HCT116 (cell line): Measurements from ENCODE around the gene MED6. TPM values are rescaled to one million over a fixed set of nuclear protein-coding genes. Genes with fewer than 3 reads are reported as not detected.

ENCODE experiments used
- ATAC-seq: fragments of 200-7000 bp; cut with Tn5 transposase; 2 replicates; pipeline ENCODE4 v1.9.1; 2020; ENCODE audit warnings: mild to moderate bottlenecking, moderate library complexity
- BruUV-seq: library from RNA; stranded (reverse); fragments of 400-500 nt; replicated peaks from 2 replicates; lab custom pipeline; 2021; lab: Mats Ljungman, UMichigan
- CTCF ChIA-PET: fragments of 300-600 bp; sonication (Branson Sonifier 250); formaldehyde crosslinking; loops from one replicate; lab custom pipeline; 2021; ENCODE audit warnings: antibody characterized with exemption; lab: Charles Lee
- POLR2A ChIA-PET: fragments of 300-600, 350-600 bp; sonication (Branson Sonifier 250); formaldehyde crosslinking; loops from one replicate; lab custom pipeline; 2021; ENCODE audit warnings: antibody characterized with exemption; lab: Charles Lee
- RAD21 ChIA-PET, 2 experiments: fragments of 300-600 bp; sonication (Branson Sonifier 250); formaldehyde crosslinking; loops; one replicate each; lab custom pipeline; 2023; ENCODE audit warnings: low total read pairs in 2 of 2; ENCODE audit not compliant: uncharacterized antibody in 2 of 2, unreplicated experiment in 2 of 2, low non-redundant PET in 1 of 2; lab: Charles Lee
- DNase-seq: peaks from one replicate; pipeline ENCODE4 v3.0.0-alpha.2; 2010; ENCODE audit warnings: low read depth, low spot score
- H2AFZ ChIP-seq: fragments of 200-600 bp; shearing (Covaris generic), sonication (generic); 2 replicates; pipeline ENCODE4 v1.6.1; 2017; ENCODE audit warnings: low read depth, mixed run types, mixed read lengths, antibody characterized with exemption, low read length; ENCODE audit not compliant: poor library complexity, severe bottlenecking
- H3K27ac ChIP-seq: 2 replicates; pipeline ENCODE4 v1.5.1; 2012; ENCODE audit warnings: low read depth, low read length
- H3K27me3 ChIP-seq: fragments of 200-600 bp; sonication (generic); 2 replicates; pipeline ENCODE4 v1.6.1; 2016; ENCODE audit warnings: mixed run types, low read length, mixed read lengths; ENCODE audit not compliant: insufficient read depth
- H3K36me3 ChIP-seq, 2 experiments: fragments of 200-500 bp in 1 of 2; fragments of 200-600 bp in 1 of 2; sonication (Bioruptor generic) in 1 of 2; sonication (generic) in 1 of 2; 2 replicates each; pipeline versions ENCODE4 v1.5.1 to v1.6.1; 2014 to 2016; ENCODE audit warnings: low read length in 2 of 2, inconsistent platforms in 1 of 2, mixed read lengths in 1 of 2, mixed run types in 1 of 2; ENCODE audit not compliant: insufficient read depth in 2 of 2, control insufficient read depth in 1 of 2
- H3K4me1 ChIP-seq, 2 experiments: fragments of 200-600 bp in 1 of 2; sonication (generic) in 1 of 2; 2 replicates each; pipeline versions ENCODE4 v1.5.1 to v1.6.1; 2012 to 2017; ENCODE audit warnings: low read length in 2 of 2, inconsistent platforms in 1 of 2, mild to moderate bottlenecking in 1 of 2, mixed read lengths in 1 of 2, mixed run types in 1 of 2, moderate library complexity in 1 of 2; ENCODE audit not compliant: insufficient read depth in 2 of 2, control insufficient read depth in 1 of 2
- H3K4me2 ChIP-seq: fragments of 200-600 bp; sonication (generic); 2 replicates; pipeline ENCODE4 v1.6.1; 2017; ENCODE audit warnings: mixed run types, low read length, mixed read lengths
- H3K4me3 ChIP-seq, 2 experiments: fragments of 200-600 bp in 1 of 2; sonication (generic) in 1 of 2; replicated peaks in 1 of 2; 2 replicates each; pipeline ENCODE4 v1.5.1; 2011 to 2016; ENCODE audit warnings: low read length in 2 of 2, control low read depth in 1 of 2, low read depth in 1 of 2, mild to moderate bottlenecking in 1 of 2, mixed read lengths in 1 of 2, mixed run types in 1 of 2
- H3K79me2 ChIP-seq: fragments of 200-600 bp; sonication (generic); 2 replicates; pipeline ENCODE4 v1.6.1; 2017; ENCODE audit warnings: mild to moderate bottlenecking, mixed run types, low read length, moderate library complexity, mixed read lengths; ENCODE audit not compliant: insufficient read depth
- H3K9ac ChIP-seq: fragments of 200-600 bp; sonication (generic); 2 replicates; pipeline ENCODE4 v1.6.1; 2016; ENCODE audit warnings: low read length, mixed read lengths
- H3K9me2 ChIP-seq: fragments of 200-600 bp; sonication (generic), shearing (Covaris generic); 2 replicates; pipeline ENCODE4 v1.6.1; 2017; ENCODE audit warnings: mixed run types, mild to moderate bottlenecking, moderate library complexity; ENCODE audit not compliant: insufficient read depth
- H3K9me3 ChIP-seq, 2 experiments: fragments of 200-500 bp in 1 of 2; fragments of 200-600 bp in 1 of 2; sonication (Bioruptor generic) in 1 of 2; sonication (generic) in 1 of 2; 2 replicates each; pipeline ENCODE4 v1.6.1; 2014 to 2017; ENCODE audit warnings: low read length in 2 of 2, mixed read lengths in 2 of 2, inconsistent platforms in 1 of 2, low read depth in 1 of 2, mild to moderate bottlenecking in 1 of 2, mixed run types in 1 of 2, moderate library complexity in 1 of 2; ENCODE audit not compliant: control insufficient read depth in 1 of 2, insufficient read depth in 1 of 2
- H4K20me1 ChIP-seq: fragments of 200-600 bp; sonication (generic), shearing (Covaris generic); 2 replicates; pipeline ENCODE4 v1.6.1; 2017; ENCODE audit warnings: mixed run types, mild to moderate bottlenecking, moderate library complexity; ENCODE audit not compliant: insufficient read depth
- EGR1 ChIP-seq: IDR thresholded peaks from 2 replicates; pipeline ENCODE4 v1.6.1; 2012; ENCODE audit warnings: low read depth
- ELF1 ChIP-seq: IDR thresholded peaks from 2 replicates; pipeline ENCODE4 v1.6.1; 2012; ENCODE audit warnings: low read depth, borderline replicate concordance
- EZH2phosphoT487 ChIP-seq: fragments of 200-600 bp; IDR thresholded peaks from 2 replicates; pipeline ENCODE4 v1.6.1; 2018; ENCODE audit warnings: antibody characterized with exemption, borderline replicate concordance
- FOSL1 ChIP-seq: IDR thresholded peaks from 2 replicates; pipeline ENCODE4 v1.6.1; 2012; ENCODE audit warnings: low read depth
- POLR2A ChIP-seq: IDR thresholded peaks from 2 replicates; pipeline ENCODE4 v1.7.0; 2011; ENCODE audit warnings: borderline replicate concordance; ENCODE audit not compliant: insufficient read depth, insufficient read length; ENCODE audit errors: extremely low read depth
- SIN3A ChIP-seq: IDR thresholded peaks from 2 replicates; pipeline ENCODE4 v1.6.1; 2012; ENCODE audit warnings: low read depth
- SP1 ChIP-seq: IDR thresholded peaks from 2 replicates; pipeline ENCODE4 v1.6.1; 2012; ENCODE audit warnings: low read depth
- ZNF274 ChIP-seq: fragments of 200-500 bp; sonication (Bioruptor generic); IDR thresholded peaks from 2 replicates; pipeline ENCODE4 v1.6.1; 2014; ENCODE audit warnings: mild to moderate bottlenecking, low read depth, low read length, inconsistent platforms
- intact Hi-C: fragments of 100-400 bp; cut with micrococcal nuclease; formaldehyde crosslinking; loops from 2 replicates; pipeline ENCODE4 v1.10.0; 2022
- total RNA-seq: library from RNA; stranded (reverse); gene quantifications from one replicate; pipeline ENCODE4 v1.2.1, GENCODE V29; 2021; ENCODE audit not compliant: unreplicated experiment
- TF ChIP-seq, protein P1 (sequence below): IDR thresholded peaks from 2 replicates; pipeline ENCODE4 v1.6.1; 2012
- TF ChIP-seq, protein P2 (sequence below): IDR thresholded peaks from 2 replicates; pipeline ENCODE4 v1.6.1; 2011; ENCODE audit warnings: mild to moderate bottlenecking, low read length, moderate library complexity; ENCODE audit not compliant: insufficient replicate concordance; ENCODE audit errors: extremely low read depth
- TF ChIP-seq, protein P3 (sequence below), 3 experiments: fragments of 200-600 bp in 1 of 3; sonication (generic) in 1 of 3; IDR thresholded peaks in 2 of 3; conservative IDR thresholded peaks in 1 of 3; 2 replicates each; pipeline ENCODE4 v1.5.1; 2012 to 2017; ENCODE audit warnings: low read depth in 2 of 3, low read length in 2 of 3, antibody characterized with exemption in 1 of 3, borderline replicate concordance in 1 of 3, control low read depth in 1 of 3, mild to moderate bottlenecking in 1 of 3, mixed read lengths in 1 of 3, mixed run types in 1 of 3, moderate library complexity in 1 of 3; ENCODE audit not compliant: insufficient read depth in 1 of 3

The MED6 gene
- total RNA-seq, 1 experiment from 2014 or later = 39.6 TPM

DNA sequence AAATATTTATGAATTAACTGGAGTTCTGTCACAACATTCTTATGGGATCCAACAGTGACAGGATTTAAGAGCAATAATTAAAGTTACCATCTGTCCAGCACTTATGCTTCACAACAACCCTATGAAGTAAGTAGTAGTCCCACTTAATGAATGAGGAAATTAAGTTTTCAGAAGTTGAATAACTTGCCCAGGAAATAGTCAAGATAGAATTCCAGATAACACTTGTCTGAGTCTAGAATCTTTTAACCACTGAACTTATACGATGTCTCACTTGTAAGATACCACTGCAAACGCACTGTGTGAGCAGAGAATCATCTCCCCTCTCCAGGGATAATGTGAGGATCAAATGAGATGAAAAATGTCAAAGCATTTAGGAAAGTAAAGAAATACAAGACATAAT lies 38.0 kb upstream of the MED6 start:
- BruUV-seq = no TSS peak
- DNase-seq = no peak
- Histone ChIP-seq H3K4me1 (peaks cover 12 to 34% of the 10 kb centered on the region in 2 experiments), H3K9me2 (no peaks in the 10 kb centered on the region), H3K4me3 (no peak overlapping the region), H3K27ac (no peak overlapping the region), H3K9ac (no peak overlapping the region), H4K20me1 (no peaks in the 10 kb centered on the region), H3K79me2 (no peaks in the 10 kb centered on the region), H3K27me3 (no peaks in the 10 kb centered on the region), H2AFZ (no peak overlapping the region), H3K9me3 (peaks cover 0 to 6% of the 10 kb centered on the region in 2 experiments; a peak in 2 of 4 replicates), H3K4me2 (no peak overlapping the region), H3K36me3 (no peaks in the 10 kb centered on the region)
- intact Hi-C loops = no loop called here
- CTCF ChIA-PET = no interaction called here
- TF ChIP-seq, protein P1, sequence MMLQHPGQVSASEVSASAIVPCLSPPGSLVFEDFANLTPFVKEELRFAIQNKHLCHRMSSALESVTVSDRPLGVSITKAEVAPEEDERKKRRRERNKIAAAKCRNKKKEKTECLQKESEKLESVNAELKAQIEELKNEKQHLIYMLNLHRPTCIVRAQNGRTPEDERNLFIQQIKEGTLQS = no peak
- no peak for TF ChIP-seq ZNF274
- TF ChIP-seq, protein P2, sequence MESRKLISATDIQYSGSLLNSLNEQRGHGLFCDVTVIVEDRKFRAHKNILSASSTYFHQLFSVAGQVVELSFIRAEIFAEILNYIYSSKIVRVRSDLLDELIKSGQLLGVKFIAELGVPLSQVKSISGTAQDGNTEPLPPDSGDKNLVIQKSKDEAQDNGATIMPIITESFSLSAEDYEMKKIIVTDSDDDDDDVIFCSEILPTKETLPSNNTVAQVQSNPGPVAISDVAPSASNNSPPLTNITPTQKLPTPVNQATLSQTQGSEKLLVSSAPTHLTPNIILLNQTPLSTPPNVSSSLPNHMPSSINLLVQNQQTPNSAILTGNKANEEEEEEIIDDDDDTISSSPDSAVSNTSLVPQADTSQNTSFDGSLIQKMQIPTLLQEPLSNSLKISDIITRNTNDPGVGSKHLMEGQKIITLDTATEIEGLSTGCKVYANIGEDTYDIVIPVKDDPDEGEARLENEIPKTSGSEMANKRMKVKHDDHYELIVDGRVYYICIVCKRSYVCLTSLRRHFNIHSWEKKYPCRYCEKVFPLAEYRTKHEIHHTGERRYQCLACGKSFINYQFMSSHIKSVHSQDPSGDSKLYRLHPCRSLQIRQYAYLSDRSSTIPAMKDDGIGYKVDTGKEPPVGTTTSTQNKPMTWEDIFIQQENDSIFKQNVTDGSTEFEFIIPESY = no peak
- no peak for TF ChIP-seq EGR1
- TF ChIP-seq SP1 = no peak
- no peak for TF ChIP-seq EZH2phosphoT487
- TF ChIP-seq ELF1 = no peak
- TF ChIP-seq, protein P3, sequence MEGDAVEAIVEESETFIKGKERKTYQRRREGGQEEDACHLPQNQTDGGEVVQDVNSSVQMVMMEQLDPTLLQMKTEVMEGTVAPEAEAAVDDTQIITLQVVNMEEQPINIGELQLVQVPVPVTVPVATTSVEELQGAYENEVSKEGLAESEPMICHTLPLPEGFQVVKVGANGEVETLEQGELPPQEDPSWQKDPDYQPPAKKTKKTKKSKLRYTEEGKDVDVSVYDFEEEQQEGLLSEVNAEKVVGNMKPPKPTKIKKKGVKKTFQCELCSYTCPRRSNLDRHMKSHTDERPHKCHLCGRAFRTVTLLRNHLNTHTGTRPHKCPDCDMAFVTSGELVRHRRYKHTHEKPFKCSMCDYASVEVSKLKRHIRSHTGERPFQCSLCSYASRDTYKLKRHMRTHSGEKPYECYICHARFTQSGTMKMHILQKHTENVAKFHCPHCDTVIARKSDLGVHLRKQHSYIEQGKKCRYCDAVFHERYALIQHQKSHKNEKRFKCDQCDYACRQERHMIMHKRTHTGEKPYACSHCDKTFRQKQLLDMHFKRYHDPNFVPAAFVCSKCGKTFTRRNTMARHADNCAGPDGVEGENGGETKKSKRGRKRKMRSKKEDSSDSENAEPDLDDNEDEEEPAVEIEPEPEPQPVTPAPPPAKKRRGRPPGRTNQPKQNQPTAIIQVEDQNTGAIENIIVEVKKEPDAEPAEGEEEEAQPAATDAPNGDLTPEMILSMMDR (IDR thresholded peaks at IDR 0.05 in 2 of 3, conservative IDR thresholded peaks at IDR 0.05 in 1 of 3; ENCODE audit: borderline replicate concordance in 1 of 3, insufficient read depth in 1 of 3, low read depth in 2 of 3, low read length in 2 of 3) = no peak
- no peak for TF ChIP-seq FOSL1
- no peak for TF ChIP-seq SIN3A
- no peak for TF ChIP-seq POLR2A
- ATAC-seq = no peak
- POLR2A ChIA-PET = no interaction called here
- RAD21 ChIA-PET = no interaction called here
